ENCODE measurements around the gene GPR137. TPM values are rescaled to one million over a fixed set of nuclear protein-coding genes. Genes with fewer than 3 reads are reported as not detected.

The GPR137 gene
- polyA plus RNA-seq, 2 of the 4 experiments (the other 2 are of a cell fraction): 11.0 to 37.4 TPM

GRCh38 chr11:64251016-64251752 is 34.5 kb upstream of the GPR137 start, which contains the start of gene PLCB3:
TSS of gene PLCB3 (plus strand) at chr11:64251530. CDS start at chr11:64251650, 120 bp downstream.
- Histone ChIP-seq H3K27ac (peak within 1 kb of the TSS; percentile 92 to 94), H3K4me2 (peak within 1 kb of the TSS; percentile 98), H3K4me3 (peak within 1 kb of the TSS; percentile 84), H3K9me3 (no peaks in the 10 kb centered on the region), H3K4me1 (peaks cover 28% of the 10 kb centered on the region)
- no peak for DNase-seq (ENCODE audit: low read depth in 1 of 2, low spot score in 1 of 2)
- FAIRE-seq: no peak
- ChIA-PET CTCF (interaction anchor here (0.8 to 12.2 kb wide), 30 partner anchors 8 to 402 kb away, joined by 3 to 220 read pairs (median 7); partner anchors contain the start of genes BAD, CATSPERZ, ESRRA and FERMT3), POLR2A (interaction anchor here (1.5 kb wide), 1 partner anchor 10 kb away, joined by 5 read pairs; the partner anchor contains the start of gene FKBP2)
- WGBS (ENCODE audit: missing lambda C conversion rate): 0% methylated on average over 16 of the region's 75 CpGs
- ATAC-seq: peak; percentile 18 to 25
- no peak for TF ChIP-seq CHD4 (IDR thresholded peaks at IDR 0.05; ENCODE audit: borderline replicate concordance)
- TF ChIP-seq CTCF (IDR thresholded peaks at IDR 0.05): peak; percentile 88
- TF ChIP-seq MAZ (IDR thresholded peaks at IDR 0.05; ENCODE audit: borderline replicate concordance, low read depth, low read length): 0 out of 2 replicates have a peak, but pooled peaks have one; percentile 37
- peak; percentile 26; the same call in 1 of the 2 replicates for TF ChIP-seq PHF8 (IDR thresholded peaks at IDR 0.05; ENCODE audit: borderline replicate concordance, low read depth)
- peak; percentile 71 for TF ChIP-seq POLR2A (IDR thresholded peaks at IDR 0.05; ENCODE audit: low read length)
- no peak for TF ChIP-seq ESRRA (IDR thresholded peaks at IDR 0.05; ENCODE audit: borderline replicate concordance, low read length)
- TF ChIP-seq, protein P1, sequence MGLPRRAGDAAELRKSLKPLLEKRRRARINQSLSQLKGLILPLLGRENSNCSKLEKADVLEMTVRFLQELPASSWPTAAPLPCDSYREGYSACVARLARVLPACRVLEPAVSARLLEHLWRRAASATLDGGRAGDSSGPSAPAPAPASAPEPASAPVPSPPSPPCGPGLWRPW (IDR thresholded peaks at IDR 0.05): no peak
- TF ChIP-seq NR3C1 (IDR thresholded peaks at IDR 0.05): no peak
- TF ChIP-seq POLR2AphosphoS2 (conservative IDR thresholded peaks at IDR 0.05; ENCODE audit: low read length): no peak
- peak in 1 of 2 experiments; percentile 62; a peak in 3 of 5 replicates for TF ChIP-seq JUN (IDR thresholded peaks at IDR 0.05)
- TF ChIP-seq MAFK (IDR thresholded peaks at IDR 0.05; ENCODE audit: partially characterized antibody): no peak
- peak; percentile 60 for TF ChIP-seq SMC3 (IDR thresholded peaks at IDR 0.05)
- no peak for TF ChIP-seq KDM1A (IDR thresholded peaks at IDR 0.05; ENCODE audit: low read depth)
- TF ChIP-seq USF2 (IDR thresholded peaks at IDR 0.05): no peak
- TF ChIP-seq CBX8 (IDR thresholded peaks at IDR 0.05): no peak
- no peak for TF ChIP-seq KDM5A (IDR thresholded peaks at IDR 0.05)
- peak in 1 of 2 experiments; percentile 33; a peak in 2 of 5 replicates for TF ChIP-seq RAD21 (conservative IDR thresholded peaks at IDR 0.05 in 1 of 2, IDR thresholded peaks at IDR 0.05 in 1 of 2)
- TF ChIP-seq GATA3 (IDR thresholded peaks at IDR 0.05; ENCODE audit: borderline replicate concordance): no peak
- peak; percentile 41; the same call in 1 of the 2 replicates for TF ChIP-seq MAX (IDR thresholded peaks at IDR 0.05)
- TF ChIP-seq, protein P2, sequence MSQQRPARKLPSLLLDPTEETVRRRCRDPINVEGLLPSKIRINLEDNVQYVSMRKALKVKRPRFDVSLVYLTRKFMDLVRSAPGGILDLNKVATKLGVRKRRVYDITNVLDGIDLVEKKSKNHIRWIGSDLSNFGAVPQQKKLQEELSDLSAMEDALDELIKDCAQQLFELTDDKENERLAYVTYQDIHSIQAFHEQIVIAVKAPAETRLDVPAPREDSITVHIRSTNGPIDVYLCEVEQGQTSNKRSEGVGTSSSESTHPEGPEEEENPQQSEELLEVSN (IDR thresholded peaks at IDR 0.05; ENCODE audit: borderline replicate concordance, low read depth): no peak

DNA sequence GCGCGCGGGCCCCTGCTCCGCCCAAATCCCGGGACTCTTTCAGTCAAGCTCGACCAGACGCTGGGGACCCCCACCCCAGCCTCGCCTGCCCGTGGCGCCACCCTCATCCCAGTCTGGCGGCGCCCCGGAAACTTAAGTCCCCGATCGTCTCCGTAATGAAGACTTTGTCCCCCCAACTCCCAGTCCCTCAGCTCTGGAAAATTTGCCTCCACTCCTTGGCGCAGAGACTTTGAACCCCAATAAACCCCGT is 34.0 kb upstream of the GPR137 start:
- ATAC-seq (no peak), FAIRE-seq (no peak), DNase-seq (ENCODE audit: low read depth in 1 of 2, low spot score in 1 of 2) (no peak)
- Histone ChIP-seq H3K9me3 (no peaks in the 10 kb centered on the region), H3K27ac (peak overlapping the region; percentile 92 to 94), H3K4me3 (peak overlapping the region; percentile 84), H3K4me2 (peak overlapping the region; percentile 98), H3K4me1 (peaks cover 31% of the 10 kb centered on the region)
- ChIA-PET POLR2A (interaction anchor here (1.2 to 1.5 kb wide), 2 partner anchors 10 to 12 kb away, joined by 3 to 5 read pairs; partner anchors contain the start of gene FKBP2), CTCF (interaction anchor here (0.9 to 12.2 kb wide), 21 partner anchors 9 to 402 kb away, joined by 3 to 220 read pairs (median 5); partner anchors contain the start of genes BAD, CATSPERZ, ESRRA and FERMT3)
- WGBS (ENCODE audit: missing lambda C conversion rate): 2% methylated on average over 17 of the region's 18 CpGs
- no peak for TF ChIP-seq HOXA7 (CRISPR knock-in tag; IDR thresholded peaks at IDR 0.05)
- TF ChIP-seq FOSB (CRISPR knock-in tag; IDR thresholded peaks at IDR 0.05): no peak
- TF ChIP-seq RARB (CRISPR knock-in tag; IDR thresholded peaks at IDR 0.05): no peak
- TF ChIP-seq CBX2 (IDR thresholded peaks at IDR 0.05; ENCODE audit: borderline replicate concordance, low read depth): no peak
- TF ChIP-seq USF2 (IDR thresholded peaks at IDR 0.05): no peak
- TF ChIP-seq ZFP36 (IDR thresholded peaks at IDR 0.05; ENCODE audit: borderline replicate concordance, partially characterized antibody): no peak
- no peak for TF ChIP-seq RFX5 (IDR thresholded peaks at IDR 0.05)
- no peak for TF ChIP-seq MAFK (IDR thresholded peaks at IDR 0.05; ENCODE audit: partially characterized antibody)
- TF ChIP-seq RNF2 (IDR thresholded peaks at IDR 0.05; ENCODE audit: borderline replicate concordance, low read depth): no peak
- TF ChIP-seq HEYL (CRISPR knock-in tag; IDR thresholded peaks at IDR 0.05): no peak
- no peak for TF ChIP-seq KDM1A (IDR thresholded peaks at IDR 0.05; ENCODE audit: low read depth)
- TF ChIP-seq ZSCAN20 (CRISPR knock-in tag; IDR thresholded peaks at IDR 0.05): no peak
- TF ChIP-seq, protein P3, sequence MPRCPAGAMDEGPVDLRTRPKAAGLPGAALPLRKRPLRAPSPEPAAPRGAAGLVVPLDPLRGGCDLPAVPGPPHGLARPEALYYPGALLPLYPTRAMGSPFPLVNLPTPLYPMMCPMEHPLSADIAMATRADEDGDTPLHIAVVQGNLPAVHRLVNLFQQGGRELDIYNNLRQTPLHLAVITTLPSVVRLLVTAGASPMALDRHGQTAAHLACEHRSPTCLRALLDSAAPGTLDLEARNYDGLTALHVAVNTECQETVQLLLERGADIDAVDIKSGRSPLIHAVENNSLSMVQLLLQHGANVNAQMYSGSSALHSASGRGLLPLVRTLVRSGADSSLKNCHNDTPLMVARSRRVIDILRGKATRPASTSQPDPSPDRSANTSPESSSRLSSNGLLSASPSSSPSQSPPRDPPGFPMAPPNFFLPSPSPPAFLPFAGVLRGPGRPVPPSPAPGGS (IDR thresholded peaks at IDR 0.05): no peak
- TF ChIP-seq ESRRA (IDR thresholded peaks at IDR 0.05; ENCODE audit: borderline replicate concordance, low read length): no peak
- TF ChIP-seq POLR2AphosphoS2 (conservative IDR thresholded peaks at IDR 0.05; ENCODE audit: low read length): no peak
- no peak for TF ChIP-seq HOXB13 (CRISPR knock-in tag; IDR thresholded peaks at IDR 0.05; ENCODE audit: low read depth)

Measured in A549 (cell line).